ENCODE measurements around the gene SLC46A1. TPM values are rescaled to one million over a fixed set of nuclear protein-coding genes. Genes with fewer than 3 reads are reported as not detected.

Gene SLC46A1
- total and polyA plus RNA-seq, 2 experiments from 2014 or later, result 3.3 to 12.5 TPM

GRCh38 chr17:28407974-28408306, 1.9 kb upstream of the SLC46A1 start:
- Histone ChIP-seq H3K4me3 (peak overlapping the region; percentile 4; the same call in 1 of the 2 replicates), H3F3A (replicated peaks; ENCODE audit: low read depth) (peaks cover 20% of the 10 kb centered on the region), H3K27ac (ENCODE audit: low read depth) (peak overlapping the region; percentile 86), H2AFZ (no peak overlapping the region), H3K36me3 (ENCODE audit: insufficient read depth) (no peaks in the 10 kb centered on the region), H3K27me3 (ENCODE audit: insufficient read depth) (peaks cover 16% of the 10 kb centered on the region), H3K9me2 (ENCODE audit: insufficient read depth) (no peaks in the 10 kb centered on the region), H3K4me1 (ENCODE audit: insufficient read depth) (peaks cover 71% of the 10 kb centered on the region), H3K79me2 (replicated peaks; ENCODE audit: insufficient read depth) (no peaks in the 10 kb centered on the region), H4K20me1 (replicated peaks; ENCODE audit: insufficient read depth) (no peaks in the 10 kb centered on the region), H3K4me2 (peak overlapping the region; percentile 92)
- 0 out of 3 replicates have a peak, but pooled peaks cover 4% of the 10 kb centered on the region for H3K36me3 Mint-ChIP-seq (ENCODE audit: low read depth)
- no peak overlapping the region; the same call in 2 of the 3 replicates for H3K4me3 Mint-ChIP-seq
- H3K9me3 Mint-ChIP-seq, result no peaks in the 10 kb centered on the region; the same call in 2 of the 3 replicates
- DNase-seq (ENCODE audit: low spot score), result peak; percentile 85
- peak; percentile 2; the same call in 2 of the 3 replicates for ATAC-seq
- no peak overlapping the region; the same call in none of the 2 replicates for H3K27ac Mint-ChIP-seq
- peaks cover 64% of the 10 kb centered on the region for H3K4me1 Mint-ChIP-seq
- TF ChIP-seq REST (IDR thresholded peaks at IDR 0.05; ENCODE audit: unreplicated experiment) (no peak), EZH2phosphoT487 (IDR thresholded peaks at IDR 0.05; ENCODE audit: unreplicated experiment) (no peak)
- H3K27me3 Mint-ChIP-seq (ENCODE audit: insufficient read depth, low read depth, poor library complexity), result peaks cover 23% of the 10 kb centered on the region

GRCh38 chr17:28407130-28407973, 1.3 kb upstream of the SLC46A1 start:
- H3F3A ChIP-seq (replicated peaks; ENCODE audit: low read depth), result peaks cover 17% of the 10 kb centered on the region
- Mint-ChIP-seq H3K9me3 (no peaks in the 10 kb centered on the region; the same call in 2 of the 3 replicates), H3K4me3 (peak overlapping the region; percentile 39), H3K27ac (peak overlapping the region; percentile 74), H3K36me3 (ENCODE audit: low read depth) (peaks cover 9% of the 10 kb centered on the region; the same call in 1 of the 3 replicates), H3K27me3 (ENCODE audit: insufficient read depth, low read depth, poor library complexity) (peaks cover 23% of the 10 kb centered on the region), H3K4me1 (peaks cover 70% of the 10 kb centered on the region)
- no peaks in the 10 kb centered on the region for H3K36me3 ChIP-seq (ENCODE audit: insufficient read depth)
- H3K4me2 ChIP-seq, result peak overlapping the region; percentile 92
- peak overlapping the region; percentile 86 for H3K27ac ChIP-seq (ENCODE audit: low read depth)
- peaks cover 75% of the 10 kb centered on the region for H3K4me1 ChIP-seq (ENCODE audit: insufficient read depth)
- ATAC-seq, result peak; percentile 46
- H3K4me3 ChIP-seq, result peak overlapping the region; percentile 4; the same call in 1 of the 2 replicates
- no peaks in the 10 kb centered on the region for H3K9me2 ChIP-seq (ENCODE audit: insufficient read depth)
- H3K79me2 ChIP-seq (replicated peaks; ENCODE audit: insufficient read depth), result no peaks in the 10 kb centered on the region
- H4K20me1 ChIP-seq (replicated peaks; ENCODE audit: insufficient read depth), result no peaks in the 10 kb centered on the region
- DNase-seq (ENCODE audit: low spot score), result peak; percentile 68
- H3K27me3 ChIP-seq (ENCODE audit: insufficient read depth), result peaks cover 16% of the 10 kb centered on the region
- no peak overlapping the region for H2AFZ ChIP-seq
- TF ChIP-seq JUNB (IDR thresholded peaks at IDR 0.05; ENCODE audit: unreplicated experiment) (no peak), ZNF114 (CRISPR knock-in tag; IDR thresholded peaks at IDR 0.05) (no peak), NANOG (IDR thresholded peaks at IDR 0.05; ENCODE audit: borderline replicate concordance) (no peak), REST (IDR thresholded peaks at IDR 0.05; ENCODE audit: unreplicated experiment) (no peak), EZH2phosphoT487 (IDR thresholded peaks at IDR 0.05; ENCODE audit: unreplicated experiment) (no peak)

Measured in GM23338 (cell line).